Measurements from ENCODE around the gene ANKRD28.
"Not testable (repeated sequence)": the region's sequence is repeated elsewhere in the genome, so short reads cannot be mapped to it uniquely, and the experiment has no call there.

Gene ANKRD28

GRCh38 chr3:15769256-15769915, 28.4 kb downstream of the ANKRD28 start:
- no peak for DNase-seq (ENCODE audit: low read depth)

- DNase-seq (ENCODE audit: low read depth) = no peak
Observed at GRCh38 chr3:15768421-15769255, 29.1 kb downstream of the ANKRD28 start.

GRCh38 chr3:15766406-15766805, 31.4 kb downstream of the ANKRD28 start:
- no peak for DNase-seq (ENCODE audit: low read depth)

GRCh38 chr3:15758295-15758694, 39.5 kb downstream of the ANKRD28 start:
- DNase-seq (ENCODE audit: low read depth) = no peak

- DNase-seq (ENCODE audit: low read depth) = no peak
Observed at GRCh38 chr3:15757824-15758223, 40.0 kb downstream of the ANKRD28 start.

- DNase-seq (ENCODE audit: low read depth) = no peak
Observed at GRCh38 chr3:15756505-15756904, 41.3 kb downstream of the ANKRD28 start.

- DNase-seq (ENCODE audit: low read depth) = no peak
Observed at GRCh38 chr3:15755780-15756179, 42.0 kb downstream of the ANKRD28 start.

- no peak for DNase-seq (ENCODE audit: low read depth)
Observed at GRCh38 chr3:15755181-15755580, 42.6 kb downstream of the ANKRD28 start.

GRCh38 chr3:15754047-15754446, 43.7 kb downstream of the ANKRD28 start:
- no peak for DNase-seq (ENCODE audit: low read depth)

GRCh38 chr3:15753056-15753710, 44.6 kb downstream of the ANKRD28 start:
- DNase-seq (ENCODE audit: low read depth) = no peak

GRCh38 chr3:15750879-15751278, 46.9 kb downstream of the ANKRD28 start:
- no peak for DNase-seq (ENCODE audit: low read depth)

- no peak for DNase-seq (ENCODE audit: low read depth)
Observed at GRCh38 chr3:15750143-15750542, 47.6 kb downstream of the ANKRD28 start.

- not testable (repeated sequence) for DNase-seq (ENCODE audit: low read depth)
Observed at GRCh38 chr3:15745896-15746295, 51.9 kb downstream of the ANKRD28 start.

- DNase-seq (ENCODE audit: low read depth) = no peak
Observed at GRCh38 chr3:15744176-15744575, 53.6 kb downstream of the ANKRD28 start.

- no peak for DNase-seq (ENCODE audit: low read depth)
Observed at GRCh38 chr3:15743587-15744009, 54.2 kb downstream of the ANKRD28 start.

GRCh38 chr3:15742236-15742635, 55.5 kb downstream of the ANKRD28 start:
- not testable (repeated sequence) for DNase-seq (ENCODE audit: low read depth)

GRCh38 chr3:15738616-15739005, 59.2 kb downstream of the ANKRD28 start:
- not testable (repeated sequence) for DNase-seq (ENCODE audit: low read depth)

- no peak for DNase-seq (ENCODE audit: low read depth)
Observed at GRCh38 chr3:15731024-15731423, 66.8 kb downstream of the ANKRD28 start.

- DNase-seq (ENCODE audit: low read depth) = no peak
Observed at GRCh38 chr3:15728766-15729165, 69.0 kb downstream of the ANKRD28 start.

- DNase-seq (ENCODE audit: low read depth) = no peak
Observed at GRCh38 chr3:15726881-15727280, 70.9 kb downstream of the ANKRD28 start.

- no peak for DNase-seq (ENCODE audit: low read depth)
Observed at GRCh38 chr3:15726043-15726442, 71.7 kb downstream of the ANKRD28 start.

- DNase-seq (ENCODE audit: low read depth) = no peak
Observed at GRCh38 chr3:15724446-15724845, 73.3 kb downstream of the ANKRD28 start.

- DNase-seq (ENCODE audit: low read depth) = no peak
Observed at GRCh38 chr3:15723624-15723884, 74.2 kb downstream of the ANKRD28 start.
